ENCODE results near the gene PRKCA.

PRKCA gene

GRCh38 chr17:66436631-66437030 lies 134.2 kb downstream of the PRKCA start:
- H3K27ac ChIP-seq, result no peak overlapping the region
- no peak for DNase-seq (ENCODE audit: low spot score)
- H3K4me3 ChIP-seq, result no peak overlapping the region
- no peak for TF ChIP-seq CTCF (IDR thresholded peaks at IDR 0.05)

GRCh38 chr17:66437476-66438026 lies 135.1 kb downstream of the PRKCA start:
- DNase-seq (ENCODE audit: low spot score), result no peak
- Histone ChIP-seq H3K27ac (no peak overlapping the region), H3K4me3 (no peak overlapping the region)
- no peak for TF ChIP-seq CTCF (IDR thresholded peaks at IDR 0.05)

- Histone ChIP-seq H3K27ac (no peak overlapping the region), H3K4me3 (no peak overlapping the region)
- no peak for DNase-seq (ENCODE audit: low spot score)
- no peak for TF ChIP-seq CTCF (IDR thresholded peaks at IDR 0.05)
Measured at GRCh38 chr17:66438101-66438500, 135.7 kb downstream of the PRKCA start.

GRCh38 chr17:66441101-66441661 lies 138.8 kb downstream of the PRKCA start:
- DNase-seq (ENCODE audit: low spot score), result no peak
- H3K4me3 ChIP-seq, result no peak overlapping the region
- no peak overlapping the region for H3K27ac ChIP-seq
- no peak for TF ChIP-seq CTCF (IDR thresholded peaks at IDR 0.05)

- no peak for DNase-seq (ENCODE audit: low spot score)
- TF ChIP-seq CTCF (IDR thresholded peaks at IDR 0.05), result no peak
- Histone ChIP-seq H3K4me3 (no peak overlapping the region), H3K27ac (no peak overlapping the region)
Measured at GRCh38 chr17:66443166-66443565, 140.8 kb downstream of the PRKCA start.

- no peak for DNase-seq (ENCODE audit: low spot score)
- H3K27ac ChIP-seq, result no peak overlapping the region
- H3K4me3 ChIP-seq, result no peak overlapping the region
- no peak for TF ChIP-seq CTCF (IDR thresholded peaks at IDR 0.05)
Measured at GRCh38 chr17:66443606-66444005, 141.2 kb downstream of the PRKCA start.

- DNase-seq (ENCODE audit: low spot score), result no peak
- Histone ChIP-seq H3K27ac (no peak overlapping the region), H3K4me3 (no peak overlapping the region)
- TF ChIP-seq CTCF (IDR thresholded peaks at IDR 0.05), result no peak
Measured at GRCh38 chr17:66444031-66444430, 141.6 kb downstream of the PRKCA start.
